ENCODE results near the gene MAGI1.

The MAGI1 gene

DNA sequence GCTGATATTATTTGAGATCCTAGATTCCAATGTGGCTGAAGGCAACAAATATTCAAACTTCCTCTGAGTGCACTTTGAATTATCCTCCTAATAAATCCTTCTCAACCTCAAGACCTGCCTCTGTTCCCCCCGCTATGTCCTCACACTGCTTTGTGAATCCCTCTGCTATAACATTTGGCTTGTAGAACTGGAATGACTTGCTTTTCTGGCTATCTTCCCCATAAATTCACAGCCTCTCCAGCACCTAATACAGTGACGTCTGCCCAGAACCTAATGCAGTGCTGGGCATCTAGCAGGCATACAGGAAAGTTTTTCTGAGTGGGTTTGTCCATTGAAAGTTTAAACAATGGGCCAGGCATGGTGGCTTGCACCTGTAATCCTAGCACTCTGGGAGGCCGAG, 707.0 kb downstream of the MAGI1 start:
- DNase-seq, result no peak

DNA sequence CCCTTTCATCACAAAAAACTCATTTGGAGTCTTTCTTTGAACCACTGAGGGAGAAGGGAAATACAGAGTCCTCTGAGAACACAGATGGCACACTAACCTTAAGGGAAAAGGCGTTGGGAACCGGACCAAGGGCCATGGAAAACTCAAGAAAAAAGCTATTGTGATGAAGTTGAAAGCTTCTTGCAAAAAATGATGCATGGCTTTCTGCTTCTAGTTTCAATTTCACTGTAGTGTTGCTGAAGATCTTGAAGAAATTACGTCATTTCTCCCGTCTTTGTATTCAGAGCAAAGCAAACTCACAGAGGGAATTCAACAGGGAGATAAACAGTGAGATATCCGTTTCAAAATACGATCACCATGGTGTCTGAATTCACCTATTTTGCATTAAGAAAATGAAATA, 708.6 kb downstream of the MAGI1 start:
- no peak for DNase-seq

DNA sequence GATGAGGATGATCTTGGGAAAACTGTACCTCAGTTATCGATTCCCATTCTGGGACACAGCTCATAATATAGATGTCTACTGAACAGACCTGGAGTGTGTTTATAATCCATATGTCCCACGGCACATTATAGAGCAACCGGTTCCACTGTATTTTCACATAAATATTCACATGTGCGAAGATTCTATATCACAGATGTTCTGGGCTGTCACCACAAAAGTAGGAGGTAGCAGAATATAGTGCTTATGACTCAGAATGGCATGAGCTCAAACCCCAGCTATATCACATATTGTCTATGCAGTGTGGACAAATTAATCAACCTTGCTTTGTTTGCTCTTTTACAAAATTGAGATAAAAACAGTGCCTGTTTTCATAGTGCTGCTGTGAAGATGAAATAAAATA, 710.6 kb downstream of the MAGI1 start:
- DNase-seq, result no peak

- DNase-seq, result no peak
Measured at GRCh38 chr3:65326574-65326973, 712.1 kb downstream of the MAGI1 start.

- no peak for DNase-seq
Measured at GRCh38 chr3:65322910-65323309, 715.8 kb downstream of the MAGI1 start.

GRCh38 chr3:65318231-65318630, 720.5 kb downstream of the MAGI1 start:
- no peak for DNase-seq

DNA sequence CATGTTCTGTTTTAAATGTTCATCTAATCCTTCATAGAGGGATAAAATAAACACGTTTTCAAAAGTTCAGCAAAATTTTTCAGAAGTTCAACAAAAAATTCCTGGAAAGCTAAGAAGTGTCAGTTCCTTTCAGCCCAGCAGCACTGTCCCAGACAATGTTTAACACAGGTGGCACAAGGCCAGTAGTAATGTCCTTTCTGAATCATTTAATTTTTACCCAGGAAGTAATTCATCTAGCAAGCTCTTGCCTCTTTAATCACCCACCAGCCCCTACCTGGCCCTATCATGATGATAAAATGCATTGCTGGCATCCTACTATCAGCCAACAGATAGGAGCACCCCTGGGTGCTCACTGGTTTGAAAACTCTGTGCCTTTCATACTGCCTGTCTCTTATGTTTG, 723.8 kb downstream of the MAGI1 start:
- no peak for DNase-seq

GRCh38 chr3:65314269-65314668, 724.4 kb downstream of the MAGI1 start:
- no peak for DNase-seq

DNA sequence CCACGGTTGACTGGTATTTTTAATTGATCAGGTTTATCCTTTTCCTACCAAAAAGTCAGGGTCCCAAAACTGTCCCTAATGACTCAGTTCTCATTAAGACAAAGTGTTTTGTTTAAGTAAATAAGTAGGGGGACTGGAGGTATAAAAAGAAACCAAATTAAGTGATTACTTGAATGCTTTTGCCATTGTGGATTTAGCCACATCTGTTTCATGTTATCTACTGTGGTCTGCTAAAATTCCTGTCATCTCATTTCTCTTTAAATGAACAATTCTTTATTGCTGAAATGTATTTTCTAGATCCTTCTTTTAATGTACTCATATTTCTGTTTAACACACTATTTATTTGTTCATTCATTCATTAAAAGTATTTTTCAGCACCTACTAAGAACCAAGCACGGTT, 725.1 kb downstream of the MAGI1 start:
- DNase-seq, result no peak

GRCh38 chr3:65305836-65306235, 732.9 kb downstream of the MAGI1 start:
- DNase-seq, result no peak
